GM12891 (cell line): Measurements from ENCODE around the gene PCDHB13.
"Not testable (repeated sequence)": the region's sequence is repeated elsewhere in the genome, so short reads cannot be mapped to it uniquely, and the experiment has no call there.

Experiments used
- SPI1 ChIP-seq: IDR thresholded peaks from 2 replicates; pipeline ENCODE4 v1.6.1; 2011; ENCODE audit warnings: low read depth, low read length, control low read depth
- TAF1 ChIP-seq: IDR thresholded peaks from 2 replicates; pipeline ENCODE4 v1.6.1; 2011; ENCODE audit warnings: low read depth, low read length, control low read depth

DNA sequence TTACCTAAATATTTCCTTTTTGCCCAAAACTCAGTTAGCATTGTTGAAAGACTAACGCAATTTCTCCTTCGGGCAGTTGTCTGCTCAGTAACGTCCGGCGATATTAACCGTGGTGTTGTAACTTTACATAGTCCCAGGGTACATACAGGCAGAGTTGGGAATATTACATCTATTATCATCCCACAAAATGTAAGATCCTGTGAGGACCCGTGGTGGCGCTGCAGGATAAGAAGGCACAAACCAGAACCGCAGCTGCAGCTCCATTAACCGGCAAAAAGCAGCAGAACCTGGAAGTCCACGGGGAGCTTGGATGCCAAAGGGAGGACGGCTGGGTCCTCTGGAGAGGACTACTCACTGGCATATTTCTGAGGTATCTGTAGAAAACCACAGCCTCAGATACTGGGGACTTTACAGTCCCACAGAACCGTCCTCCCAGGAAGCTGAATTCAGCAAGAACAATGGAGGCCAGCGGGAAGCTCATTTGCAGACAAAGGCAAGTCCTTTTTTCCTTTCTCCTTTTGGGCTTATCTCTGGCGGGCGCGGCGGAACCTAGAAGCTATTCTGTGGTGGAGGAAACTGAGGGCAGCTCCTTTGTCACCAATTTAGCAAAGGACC is 36.0 kb upstream of the PCDHB13 start, which contains the start of gene PCDHB8:
- not testable (repeated sequence) for TF ChIP-seq SPI1, TAF1
